Keratinocyte (primary cell): Measurements from ENCODE around the gene EPB41. TPM values are rescaled to one million over a fixed set of nuclear protein-coding genes. Genes with fewer than 3 reads are reported as not detected.

Source experiments
- DNase-seq: peaks from one replicate; pipeline ENCODE4 v3.0.0-alpha.2; 2011; ENCODE audit warnings: low read depth, missing footprints, low spot score
- FAIRE-seq: peaks from 2 replicates; lab custom pipeline; 2011; peaks lifted over from hg19 to GRCh38; lab: Jason Lieb, UNC
- H2AFZ ChIP-seq: 2 replicates; pipeline ENCODE4 v1.6.0; 2012; ENCODE audit warnings: low read length, control low read depth, inconsistent platforms; ENCODE audit not compliant: control insufficient read depth
- H3K27ac ChIP-seq: 2 replicates; pipeline ENCODE4 v1.5.1; 2011; ENCODE audit warnings: low read length; ENCODE audit not compliant: control insufficient read depth, insufficient read depth
- H3K27me3 ChIP-seq: 3 replicates; pipeline ENCODE4 v1.6.0; 2011; ENCODE audit warnings: low read length; ENCODE audit not compliant: control insufficient read depth, insufficient read depth; ENCODE audit errors: extremely low read depth
- H3K36me3 ChIP-seq, 2 experiments: 2 replicates in 1 of 2; 3 replicates in 1 of 2; pipeline ENCODE4 v1.5.1; 2011; ENCODE audit warnings: low read length in 2 of 2, mild to moderate bottlenecking in 1 of 2; ENCODE audit not compliant: control insufficient read depth in 2 of 2, insufficient read depth in 2 of 2; ENCODE audit errors: extremely low read depth in 1 of 2
- H3K4me1 ChIP-seq: 3 replicates; pipeline ENCODE4 v1.5.1; 2011; ENCODE audit warnings: low read length; ENCODE audit not compliant: control insufficient read depth, insufficient read depth; ENCODE audit errors: extremely low read depth
- H3K4me2 ChIP-seq: 3 replicates; pipeline ENCODE4 v1.6.0; 2011; ENCODE audit warnings: low read depth, low read length; ENCODE audit not compliant: control insufficient read depth, insufficient read depth; ENCODE audit errors: extremely low read depth
- H3K4me3 ChIP-seq, 3 experiments: fragments of 200-600 bp in 1 of 3; sonication (generic) in 1 of 3; 2 replicates in 2 of 3; 3 replicates in 1 of 3; pipeline ENCODE4 v1.5.1; 2011 to 2016; ENCODE audit warnings: low read length in 3 of 3, mild to moderate bottlenecking in 3 of 3, control low read depth in 2 of 3, inconsistent platforms in 1 of 3, low read depth in 1 of 3, mixed read lengths in 1 of 3, mixed run types in 1 of 3, moderate library complexity in 1 of 3; ENCODE audit not compliant: control insufficient read depth in 2 of 3, insufficient read depth in 2 of 3; ENCODE audit errors: extremely low read depth in 1 of 3
- H3K79me2 ChIP-seq: 2 replicates; pipeline ENCODE4 v1.6.0; 2012; ENCODE audit warnings: low read length; ENCODE audit not compliant: control insufficient read depth, insufficient read depth
- H3K9ac ChIP-seq: 3 replicates; pipeline ENCODE4 v1.6.0; 2011; ENCODE audit warnings: low read length; ENCODE audit not compliant: control insufficient read depth, insufficient read depth; ENCODE audit errors: extremely low read depth
- H3K9me1 ChIP-seq: 3 replicates; pipeline ENCODE4 v1.6.0; 2011; ENCODE audit warnings: low read length; ENCODE audit not compliant: control insufficient read depth, insufficient read depth; ENCODE audit errors: extremely low read depth
- H3K9me3 ChIP-seq: 2 replicates; pipeline ENCODE4 v1.5.1; 2012; ENCODE audit warnings: low read depth, low read length; ENCODE audit not compliant: control insufficient read depth
- H4K20me1 ChIP-seq: 3 replicates; pipeline ENCODE4 v1.6.0; 2011; ENCODE audit warnings: low read length; ENCODE audit not compliant: control insufficient read depth, insufficient read depth; ENCODE audit errors: extremely low read depth
- CTCF ChIP-seq, 3 experiments: IDR thresholded peaks in 1 of 3; conservative IDR thresholded peaks in 1 of 3; optimal IDR thresholded peaks in 1 of 3; 2 replicates in 2 of 3; 3 replicates in 1 of 3; pipeline versions ENCODE3 to v1.5.1; 2011; ENCODE audit warnings: low read length in 3 of 3, mild to moderate bottlenecking in 3 of 3, moderate library complexity in 2 of 3, control low read depth in 1 of 3, inconsistent platforms in 1 of 3; ENCODE audit not compliant: insufficient read depth in 2 of 3; ENCODE audit errors: extremely low read depth in 1 of 3
- EZH2 ChIP-seq: IDR thresholded peaks from one replicate; pipeline ENCODE4 v1.6.1; 2012; ENCODE audit warnings: inconsistent platforms, mild to moderate bottlenecking, low read length, moderate library complexity
- dilution Hi-C: fragments of 300-500 bp; cut with MboI; formaldehyde crosslinking; loops from one replicate; pipeline ENCODE4 v1.7.0; 2020; ENCODE audit warnings: low sequenced_read_pairs; ENCODE audit not compliant: extremely low pct_ligation_motif_present
- polyA plus RNA-seq, 5 experiments: library from polyadenylated mRNA; depleted of rRNA in 3 of 5; stranded (reverse) in 3 of 5; stranded (forward) in 1 of 5; unstranded in 1 of 5; fragments of >200 nt; gene quantifications; 1 replicate in 1 of 5; 2 replicates in 3 of 5; 3 replicates in 1 of 5; pipeline versions ENCODE4 v1.2.1 to v1.2.3, GENCODE V29; 2011 to 2012; ENCODE audit warnings: missing spikeins in 2 of 5, low read depth in 1 of 5, low replicate concordance in 1 of 5

The EPB41 gene
- polyA plus RNA-seq, 1 donor (not counting 4 experiments of a cell fraction or from before 2014, with no cell fraction given), result 21.1 TPM

- H3K4me1 ChIP-seq, result no peaks in the 10 kb centered on the region
- peaks cover 3 to 16% of the 10 kb centered on the region in 2 experiments for H3K36me3 ChIP-seq
- no peak for TF ChIP-seq EZH2
- H3K27ac ChIP-seq, result no peak overlapping the region
- dilution Hi-C loops, result no loop called here
- H3K9ac ChIP-seq, result no peak overlapping the region
- no peak overlapping the region for H3K4me2 ChIP-seq
- no peaks in the 10 kb centered on the region for H3K27me3 ChIP-seq
- H2AFZ ChIP-seq, result no peak overlapping the region
- H4K20me1 ChIP-seq, result no peaks in the 10 kb centered on the region
- DNase-seq, result no peak
- no peak for FAIRE-seq
- H3K9me3 ChIP-seq, result no peaks in the 10 kb centered on the region
- no peaks in the 10 kb centered on the region for H3K79me2 ChIP-seq
- no peak overlapping the region for H3K4me3 ChIP-seq
- no peaks in the 10 kb centered on the region for H3K9me1 ChIP-seq
Observed at GRCh38 chr1:29113413-29114117, 199.2 kb downstream of the EPB41 start.

DNA sequence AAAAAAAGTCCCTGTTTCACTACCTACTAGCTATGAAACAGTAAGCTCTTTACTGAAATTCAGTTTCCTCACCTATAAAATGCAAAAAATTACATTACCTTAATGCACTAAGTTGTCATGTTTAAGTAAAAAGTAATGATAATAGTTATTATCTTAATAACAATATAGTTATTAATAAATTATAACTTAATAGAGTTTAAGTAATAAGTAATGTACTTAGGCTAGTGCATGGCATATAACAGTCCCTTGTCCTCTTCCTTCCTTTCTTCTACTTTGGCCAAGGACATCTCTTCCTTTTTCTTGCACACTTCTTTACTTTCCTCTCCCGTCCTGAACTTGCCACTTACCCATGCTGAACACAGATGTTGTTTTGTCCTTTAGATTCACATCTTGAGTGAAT lies 200.3 kb downstream of the EPB41 start:
- peaks cover 8 to 13% of the 10 kb centered on the region in 2 experiments for H3K36me3 ChIP-seq
- dilution Hi-C loops, result no loop called here

More for the DNA sequence above, 200.3 kb downstream of the EPB41 start:
- Histone ChIP-seq H3K27me3 (no peaks in the 10 kb centered on the region), H3K9me1 (no peaks in the 10 kb centered on the region), H3K79me2 (no peaks in the 10 kb centered on the region), H3K4me3 (no peak overlapping the region), H2AFZ (no peak overlapping the region), H4K20me1 (no peaks in the 10 kb centered on the region), H3K9ac (no peak overlapping the region), H3K9me3 (no peaks in the 10 kb centered on the region), H3K4me2 (no peak overlapping the region), H3K27ac (no peak overlapping the region), H3K4me1 (no peaks in the 10 kb centered on the region)
- no peak for TF ChIP-seq EZH2
- TF ChIP-seq CTCF (optimal IDR thresholded peaks at IDR 0.05 in 1 of 3, IDR thresholded peaks at IDR 0.05 in 1 of 3, conservative IDR thresholded peaks at IDR 0.05 in 1 of 3; ENCODE audit: extremely low read depth in 1 of 3, insufficient read depth in 2 of 3, low read length in 3 of 3), result no peak
- no peak for FAIRE-seq
- no peak for DNase-seq
